PC-9 (cell line): ENCODE results near the gene ECSIT. TPM values are rescaled to one million over a fixed set of nuclear protein-coding genes. Genes with fewer than 3 reads are reported as not detected.

Experiments
- BruUV-seq: library from RNA; stranded (reverse); fragments of 400-500 nt; replicated peaks from 2 replicates; lab custom pipeline; 2021; lab: Mats Ljungman, UMichigan
- CTCF ChIA-PET: fragments of 300-600 bp; sonication (Branson Sonifier 250); formaldehyde crosslinking; loops from one replicate; lab custom pipeline; 2022; ENCODE audit warnings: antibody characterized with exemption; lab: Charles Lee
- POLR2A ChIA-PET: fragments of 300-600 bp; sonication (Branson Sonifier 250); formaldehyde crosslinking; loops from one replicate; lab custom pipeline; 2022; ENCODE audit warnings: antibody characterized with exemption; ENCODE audit not compliant: unreplicated experiment; lab: Charles Lee
- DNase-seq, 2 experiments: peaks; one replicate each; pipeline versions ENCODE4 v3.0.0 to v3.0.0-alpha.2; 2015 to 2022; ENCODE audit warnings: mixed read lengths in 1 of 2
- H2AFZ ChIP-seq: fragments of 200-600 bp; sonication (generic); 2 replicates; pipeline ENCODE4 v1.8.1; 2017; ENCODE audit warnings: antibody characterized with exemption
- H3F3A ChIP-seq: fragments of 200-600 bp; sonication (generic); 2 replicates; pipeline ENCODE4 v1.8.1; 2017; ENCODE audit warnings: antibody characterized with exemption, mild to moderate bottlenecking, low read depth; ENCODE audit not compliant: insufficient read depth
- H3K27ac ChIP-seq: fragments of 200-600 bp; sonication (generic); 2 replicates; pipeline ENCODE4 v1.6.1; 2016; ENCODE audit warnings: mixed run types
- H3K27me3 ChIP-seq: fragments of 200-600 bp; sonication (generic); 2 replicates; pipeline ENCODE4 v1.6.1; 2016; ENCODE audit warnings: low read depth, mixed run types; ENCODE audit not compliant: insufficient read depth
- H3K36me3 ChIP-seq: fragments of 200-600 bp; sonication (generic); 2 replicates; pipeline ENCODE4 v1.6.1; 2016; ENCODE audit warnings: low read depth, mixed run types
- H3K4me1 ChIP-seq: fragments of 200-600 bp; sonication (generic); replicated peaks from 2 replicates; pipeline ENCODE4 v1.6.1; 2016; ENCODE audit warnings: mixed run types; ENCODE audit not compliant: insufficient read depth
- H3K4me2 ChIP-seq: fragments of 200-600 bp; sonication (generic); 2 replicates; pipeline ENCODE4 v1.6.1; 2017; ENCODE audit warnings: mixed run types
- H3K4me3 ChIP-seq: fragments of 200-600 bp; sonication (generic); 2 replicates; pipeline ENCODE4 v1.6.1; 2016; ENCODE audit warnings: mixed run types
- H3K79me2 ChIP-seq: fragments of 200-600 bp; sonication (generic); 2 replicates; pipeline ENCODE4 v1.6.1; 2017; ENCODE audit warnings: low read depth, mixed run types
- H3K9me2 ChIP-seq: fragments of 200-600 bp; sonication (generic); 2 replicates; pipeline ENCODE4 v1.8.1; 2017; ENCODE audit warnings: mild to moderate bottlenecking; ENCODE audit not compliant: insufficient read depth
- H3K9me3 ChIP-seq: fragments of 200-600 bp; sonication (generic); 2 replicates; pipeline ENCODE4 v1.8.1; 2016; ENCODE audit warnings: low read depth; ENCODE audit not compliant: insufficient read depth
- H4K20me1 ChIP-seq: fragments of 200-600 bp; sonication (generic); 2 replicates; pipeline ENCODE4 v1.8.1; 2017; ENCODE audit not compliant: insufficient read depth
- CTCF ChIP-seq: fragments of 200-600 bp; sonication (generic); conservative IDR thresholded peaks from 2 replicates; pipeline ENCODE4 v1.6.1; 2017; ENCODE audit warnings: mixed run types, antibody characterized with exemption, mild to moderate bottlenecking, moderate library complexity
- EZH2 ChIP-seq: fragments of 200-600 bp; sonication (generic); IDR thresholded peaks from 2 replicates; pipeline ENCODE4 v1.8.0; 2017; ENCODE audit warnings: antibody characterized with exemption, low read depth
- intact Hi-C: fragments of 100-400 bp; cut with micrococcal nuclease; formaldehyde crosslinking; loops from one replicate; pipeline ENCODE4 v1.10.0; 2022; ENCODE audit not compliant: unreplicated experiment
- total RNA-seq: library from RNA; stranded (reverse); gene quantifications from 2 replicates; pipeline ENCODE4 v1.2.3, GENCODE V29; 2021

Gene ECSIT
- total RNA-seq, 1 experiment from 2014 or later, result 42.4 TPM

- peak in 1 of 2 experiments; percentile 18 for DNase-seq
- Histone ChIP-seq H3K36me3 (no peaks in the 10 kb centered on the region), H3K9me3 (no peaks in the 10 kb centered on the region), H3K27me3 (no peaks in the 10 kb centered on the region), H3K79me2 (no peaks in the 10 kb centered on the region), H3K9me2 (no peaks in the 10 kb centered on the region), H3K4me1 (no peaks in the 10 kb centered on the region), H2AFZ (no peak overlapping the region), H3K27ac (no peak overlapping the region), H3K4me3 (no peak overlapping the region), H3F3A (peaks cover 5% of the 10 kb centered on the region; the same call in 1 of the 2 replicates), H4K20me1 (no peaks in the 10 kb centered on the region), H3K4me2 (no peak overlapping the region)
- ChIA-PET POLR2A (no interaction called here), CTCF (no interaction called here)
- no peak for TF ChIP-seq EZH2
- TF ChIP-seq CTCF, result no peak
- intact Hi-C loops, result no loop called here
- no TSS peak for BruUV-seq
Measured at GRCh38 chr19:11458236-11458900, 70.6 kb downstream of the ECSIT start.

GRCh38 chr19:11457831-11458230 lies 71.1 kb downstream of the ECSIT start:
- no peaks in the 10 kb centered on the region for H3K79me2 ChIP-seq
- H2AFZ ChIP-seq, result no peak overlapping the region
- no peak overlapping the region for H3K4me2 ChIP-seq
- no peaks in the 10 kb centered on the region; the same call in 1 of the 2 replicates for H3F3A ChIP-seq
- POLR2A ChIA-PET, result no interaction called here
- CTCF ChIA-PET, result no interaction called here
- no peak overlapping the region for H3K4me3 ChIP-seq
- no peaks in the 10 kb centered on the region for H3K4me1 ChIP-seq
- DNase-seq, result peak in 1 of 2 experiments; percentile 26
- no peak overlapping the region for H3K27ac ChIP-seq
- TF ChIP-seq CTCF, result no peak
- no peak for TF ChIP-seq EZH2
- no peaks in the 10 kb centered on the region for H3K9me2 ChIP-seq
- no peaks in the 10 kb centered on the region for H3K9me3 ChIP-seq
- no peaks in the 10 kb centered on the region for H3K27me3 ChIP-seq
- no TSS peak for BruUV-seq
- H4K20me1 ChIP-seq, result no peaks in the 10 kb centered on the region
- H3K36me3 ChIP-seq, result no peaks in the 10 kb centered on the region
- intact Hi-C loops, result no loop called here

GRCh38 chr19:11457115-11457514 lies 71.8 kb downstream of the ECSIT start:
- H3K9me2 ChIP-seq, result no peaks in the 10 kb centered on the region
- no peaks in the 10 kb centered on the region for H4K20me1 ChIP-seq
- intact Hi-C loops, result no loop called here
- H3F3A ChIP-seq, result peaks cover 5% of the 10 kb centered on the region; the same call in 1 of the 2 replicates
- ChIA-PET CTCF (no interaction called here), POLR2A (no interaction called here)
- no peak overlapping the region for H2AFZ ChIP-seq
- no peaks in the 10 kb centered on the region for H3K79me2 ChIP-seq
- no peak overlapping the region for H3K27ac ChIP-seq
- no peaks in the 10 kb centered on the region for H3K4me1 ChIP-seq
- TF ChIP-seq CTCF (no peak), EZH2 (no peak)
- H3K4me2 ChIP-seq, result no peak overlapping the region
- DNase-seq, result peak in 1 of 2 experiments; percentile 26
- no peaks in the 10 kb centered on the region for H3K27me3 ChIP-seq
- H3K36me3 ChIP-seq, result no peaks in the 10 kb centered on the region
- no peaks in the 10 kb centered on the region for H3K9me3 ChIP-seq
- no peak overlapping the region for H3K4me3 ChIP-seq
- no TSS peak for BruUV-seq
